Activated CD4-positive, alpha-beta T cell treated with anti-CD3 and anti-CD28 coated beads, Interleukin-2, amount 50 U/mL, for 24 hours (primary cell): ENCODE results near the gene NRTN.
"Not testable (repeated sequence)": the region's sequence is repeated elsewhere in the genome, so short reads cannot be mapped to it uniquely, and the experiment has no call there.

Experiments used
- DNase-seq, 2 donors: peaks; one replicate each; pipeline ENCODE4 v3.0.0-alpha.2; 2020; ENCODE audit warnings: low read depth in 1 of 2, low spot score in 1 of 2

The NRTN gene, protein sequence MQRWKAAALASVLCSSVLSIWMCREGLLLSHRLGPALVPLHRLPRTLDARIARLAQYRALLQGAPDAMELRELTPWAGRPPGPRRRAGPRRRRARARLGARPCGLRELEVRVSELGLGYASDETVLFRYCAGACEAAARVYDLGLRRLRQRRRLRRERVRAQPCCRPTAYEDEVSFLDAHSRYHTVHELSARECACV

DNA sequence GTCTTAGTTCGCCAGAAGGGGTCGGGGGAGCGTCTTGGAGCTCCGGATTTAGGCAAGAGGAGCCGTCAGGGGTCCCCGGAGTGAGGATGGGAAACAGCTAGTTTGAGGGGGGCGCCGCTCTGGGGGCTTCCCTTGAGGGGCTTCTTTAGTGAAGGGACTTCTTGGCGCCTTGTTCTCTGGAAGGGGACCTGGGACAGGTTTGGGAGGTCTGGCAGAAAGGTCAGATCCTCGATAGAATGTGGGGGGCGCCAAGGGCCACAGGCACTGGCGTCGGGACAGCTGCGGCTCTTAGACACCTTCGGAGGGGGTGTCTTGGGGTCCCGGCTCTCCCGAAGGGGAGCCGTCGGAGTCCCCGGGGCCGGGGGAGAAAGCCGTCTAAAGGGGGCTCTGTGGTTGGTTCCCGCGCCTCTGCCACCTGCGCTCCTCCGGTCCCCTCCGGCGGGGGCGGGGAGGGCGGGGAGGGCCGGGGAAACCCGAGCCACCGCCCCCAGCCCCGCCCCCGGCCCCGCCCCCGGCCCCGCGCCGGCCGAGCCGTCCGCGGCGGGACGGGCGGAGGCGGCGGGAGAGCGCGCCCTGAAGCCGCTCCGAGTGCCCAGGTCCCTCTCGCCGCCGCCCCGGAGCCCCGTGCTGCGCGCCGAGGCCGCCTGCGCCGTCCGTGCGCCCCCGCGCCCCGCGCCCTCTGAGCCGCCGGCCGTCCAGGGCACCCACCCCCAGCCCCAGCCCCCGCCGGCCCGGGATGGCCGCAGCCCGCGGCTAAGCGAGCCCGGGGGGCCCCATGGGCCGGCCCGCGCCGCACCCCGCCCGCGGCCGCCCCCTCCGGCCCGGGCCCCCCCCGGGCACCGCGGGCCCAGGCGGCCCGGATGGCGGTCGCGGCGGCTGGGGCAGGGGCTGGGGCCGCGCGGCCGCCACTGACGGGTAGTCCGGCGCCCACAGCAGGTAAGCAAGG, at the start of gene NRTN:
TSS of gene NRTN (plus strand) at position 552 of the 946 bp plus-strand sequence. CDS start 19,099 bp downstream, outside the sequence.
- no peak for DNase-seq

DNA sequence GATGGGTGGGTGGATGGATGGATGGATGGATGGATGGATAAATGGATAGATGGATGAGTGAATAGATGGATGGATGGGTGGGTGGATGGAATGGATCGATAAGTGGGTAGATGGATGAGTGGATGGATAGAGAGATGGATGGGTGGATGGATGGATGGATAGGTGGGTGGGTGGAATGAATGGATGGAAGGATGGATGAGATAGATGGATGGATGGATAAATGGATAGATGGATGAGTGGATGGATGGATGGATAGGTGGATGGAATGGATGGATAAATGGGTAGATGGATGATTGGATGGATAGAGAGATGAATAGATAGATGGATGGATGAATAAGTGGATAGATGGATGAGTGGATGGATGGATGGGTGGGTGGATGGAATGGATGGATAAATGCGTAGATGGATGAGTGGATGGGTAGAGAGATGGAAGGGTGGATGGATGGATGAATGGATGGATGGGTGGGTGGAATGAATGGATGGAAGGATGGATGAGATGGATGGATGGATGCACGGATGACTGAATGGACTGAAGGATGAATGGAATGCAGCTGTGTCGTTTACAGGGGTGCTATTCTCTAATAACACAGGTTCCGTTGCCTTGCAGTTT, 42.2 kb upstream of the NRTN start:
- no peak for DNase-seq

DNA sequence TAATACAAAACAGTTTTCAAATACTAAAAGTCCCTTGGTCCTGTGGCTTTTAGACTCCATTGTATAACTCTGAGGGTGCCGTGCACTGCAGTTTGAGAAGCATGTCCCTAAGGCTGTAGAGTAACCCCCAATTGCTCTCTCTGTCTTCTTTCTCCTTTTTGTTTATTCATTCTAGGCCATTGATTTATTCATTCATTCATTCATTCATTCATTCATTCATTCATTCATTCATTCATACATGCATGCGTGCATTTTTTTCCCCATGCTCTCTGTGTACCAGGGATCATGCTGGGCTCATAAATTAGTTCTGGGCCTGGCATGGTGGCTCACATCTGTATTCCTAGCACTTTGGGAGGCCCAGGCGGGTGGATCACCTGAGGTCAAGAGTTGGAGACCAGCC, 39.6 kb upstream of the NRTN start:
- no peak for DNase-seq

DNA sequence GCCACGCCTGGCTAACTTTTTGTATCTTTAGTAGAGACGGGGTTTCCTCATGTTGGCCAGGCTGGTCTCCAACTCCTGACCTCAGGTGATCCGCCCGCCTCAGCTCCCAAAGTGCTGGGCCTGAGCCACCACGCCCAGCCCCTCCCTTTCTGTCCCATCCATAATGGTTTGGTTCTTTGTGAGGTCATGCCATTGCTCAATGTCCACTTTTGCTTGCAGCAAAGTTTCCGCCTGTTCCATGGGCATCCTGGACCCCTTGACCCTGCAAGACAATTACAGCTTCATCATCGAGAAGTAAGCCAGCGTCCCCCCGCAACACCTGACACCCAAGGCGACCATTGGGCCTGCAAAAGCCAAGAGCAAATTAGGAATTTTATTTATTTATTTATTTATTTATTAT, 36.9 kb upstream of the NRTN start:
- DNase-seq = no peak

DNA sequence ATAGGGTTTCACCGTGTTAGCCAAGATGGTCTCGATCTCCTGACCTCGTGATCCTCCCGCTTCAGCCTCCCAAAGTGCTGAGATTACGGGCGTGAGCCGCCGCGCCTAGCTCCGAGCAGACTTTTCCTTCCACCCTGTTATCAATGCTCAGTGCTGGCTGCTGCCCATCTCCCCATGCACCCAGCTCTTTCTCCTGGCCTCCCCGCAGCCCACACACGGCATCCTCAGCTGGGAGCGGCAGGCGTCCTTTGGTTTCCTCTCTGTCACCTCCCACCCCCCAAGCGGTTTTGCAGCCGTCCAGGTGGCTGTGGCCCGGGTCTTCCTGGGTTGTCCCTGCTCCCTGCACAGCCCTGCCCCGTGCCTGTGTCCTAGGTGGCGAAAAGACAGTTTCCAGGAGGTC, 32.5 kb upstream of the NRTN start:
- DNase-seq = no peak

DNA sequence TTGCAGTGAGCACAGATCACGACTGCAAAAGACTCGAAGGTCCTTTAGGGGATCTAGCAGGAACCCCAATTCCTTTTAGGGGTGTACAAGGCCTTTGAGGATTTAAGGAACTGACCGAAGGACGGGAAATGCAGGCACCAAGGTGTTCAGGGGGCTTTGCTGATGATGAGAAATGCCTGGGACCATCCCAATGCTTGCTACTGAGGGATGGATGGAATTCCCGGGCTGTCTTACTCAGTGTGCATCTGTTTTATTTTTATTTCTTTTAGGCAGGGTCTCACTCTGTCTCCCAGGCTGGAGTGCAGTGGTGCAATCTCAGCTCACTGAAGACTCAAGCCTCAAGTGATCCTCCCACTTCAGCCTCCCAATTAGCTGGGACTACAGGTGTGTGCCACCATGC, 31.6 kb upstream of the NRTN start:
- no peak for DNase-seq

DNA sequence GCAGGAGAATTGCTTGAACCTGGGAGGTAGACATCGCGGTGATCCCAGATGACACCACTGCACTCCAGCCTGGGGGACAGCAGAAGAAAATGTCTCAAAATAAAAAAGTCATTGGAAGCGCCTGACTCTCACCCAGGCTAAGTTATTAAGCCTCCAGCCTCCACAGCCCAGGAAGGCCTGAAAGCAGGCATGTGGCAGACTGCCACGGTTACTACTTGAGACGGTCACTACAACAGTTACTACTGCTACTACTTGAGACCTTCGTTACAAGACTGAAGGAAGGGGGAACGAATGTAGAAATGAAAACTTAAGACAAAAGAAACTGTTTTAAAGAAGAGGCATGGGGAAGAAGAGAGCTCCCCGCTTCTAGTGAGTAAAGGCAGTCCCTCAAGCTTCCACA, 29.9 kb upstream of the NRTN start:
- DNase-seq = no peak

DNA sequence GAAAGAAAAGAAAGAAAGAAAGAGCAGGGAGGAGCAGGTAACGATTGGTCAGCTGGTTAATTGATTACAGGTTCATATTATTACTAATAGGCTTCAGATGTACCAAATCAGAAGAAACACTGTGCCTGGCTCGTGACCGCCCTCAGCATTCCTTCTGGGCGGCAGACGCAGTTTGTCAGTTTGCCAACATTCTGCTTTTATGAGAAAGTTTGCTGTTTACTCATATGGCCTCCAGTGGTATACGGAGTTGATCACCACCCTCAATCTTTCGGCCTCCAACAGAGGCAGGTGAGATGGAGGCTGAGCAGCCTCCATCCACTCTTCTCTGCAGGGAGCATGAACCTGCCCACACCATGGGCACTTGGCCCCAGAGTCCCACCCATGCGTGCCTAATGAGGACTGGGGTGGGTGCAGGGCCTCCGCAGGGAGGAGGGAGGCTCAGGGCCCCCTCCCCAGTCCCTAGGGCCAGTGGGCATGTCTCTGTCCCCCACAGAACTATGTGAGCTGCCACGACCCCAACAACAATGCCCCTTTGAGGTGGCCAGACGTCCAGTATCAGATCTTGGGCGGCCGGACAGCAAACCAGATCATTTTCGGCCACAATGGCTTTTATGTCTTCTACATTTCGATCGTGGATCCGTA, 29.1 kb upstream of the NRTN start:
- DNase-seq = no peak

DNA sequence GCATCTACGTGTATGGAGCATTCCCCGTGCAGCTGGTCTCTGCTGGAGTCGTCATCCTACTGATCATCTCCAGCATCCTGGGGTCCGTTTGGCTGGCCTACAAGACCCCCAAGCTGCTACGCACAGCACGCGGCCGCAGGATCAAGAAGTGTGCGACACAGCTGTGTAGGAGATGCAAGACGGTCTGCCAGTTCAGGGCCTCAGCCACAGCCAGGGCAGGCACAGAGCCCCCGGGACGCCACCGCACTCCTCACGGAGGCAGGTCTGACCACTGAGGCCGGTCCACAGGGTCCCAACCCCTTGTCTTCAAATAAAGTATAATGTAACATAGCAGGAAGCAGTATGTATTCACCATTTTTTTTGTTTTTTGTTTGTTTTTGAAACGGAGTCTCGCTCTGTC, 26.5 kb upstream of the NRTN start:
- DNase-seq = no peak

DNA sequence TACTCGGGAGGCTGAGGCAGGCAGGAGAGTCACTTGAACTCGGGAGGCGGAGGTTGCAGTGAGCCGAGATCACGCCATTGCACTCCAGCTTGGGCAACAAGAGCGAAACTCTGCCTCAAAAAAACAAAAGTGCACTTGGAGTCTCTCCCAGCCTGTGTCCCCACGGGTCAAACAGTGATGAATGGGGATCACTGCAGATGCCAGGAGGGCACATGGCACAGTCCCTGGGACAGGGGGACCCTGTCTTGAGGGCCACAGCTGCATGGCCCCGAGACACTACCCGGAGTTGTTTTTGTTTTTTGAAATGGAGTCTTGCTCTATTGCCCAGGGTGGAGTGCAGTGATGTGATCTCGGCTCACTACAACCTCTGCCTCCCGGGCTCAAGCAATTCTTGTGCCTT, 24.0 kb upstream of the NRTN start:
- not testable (repeated sequence) for DNase-seq

DNA sequence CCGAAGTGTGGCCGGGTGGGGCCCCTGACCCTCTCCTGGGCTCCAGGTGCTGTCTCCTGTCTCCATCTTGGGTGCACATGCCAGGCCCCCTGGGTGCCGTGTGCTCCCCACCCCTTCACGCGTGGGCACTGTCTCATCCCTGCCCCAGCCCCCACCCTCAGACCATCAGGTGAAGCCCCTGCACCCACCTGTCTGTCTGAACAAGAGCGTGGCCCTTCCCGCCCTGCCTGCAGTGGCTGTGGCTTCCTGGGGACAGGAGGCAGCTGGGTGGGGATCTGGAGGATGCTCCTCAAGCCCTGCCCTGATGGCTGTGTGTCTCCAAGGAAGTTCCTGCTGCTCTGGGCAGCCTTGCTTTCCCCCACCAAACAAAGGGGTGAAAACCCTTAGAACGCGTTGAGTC, 22.5 kb upstream of the NRTN start:
- DNase-seq = no peak

DNA sequence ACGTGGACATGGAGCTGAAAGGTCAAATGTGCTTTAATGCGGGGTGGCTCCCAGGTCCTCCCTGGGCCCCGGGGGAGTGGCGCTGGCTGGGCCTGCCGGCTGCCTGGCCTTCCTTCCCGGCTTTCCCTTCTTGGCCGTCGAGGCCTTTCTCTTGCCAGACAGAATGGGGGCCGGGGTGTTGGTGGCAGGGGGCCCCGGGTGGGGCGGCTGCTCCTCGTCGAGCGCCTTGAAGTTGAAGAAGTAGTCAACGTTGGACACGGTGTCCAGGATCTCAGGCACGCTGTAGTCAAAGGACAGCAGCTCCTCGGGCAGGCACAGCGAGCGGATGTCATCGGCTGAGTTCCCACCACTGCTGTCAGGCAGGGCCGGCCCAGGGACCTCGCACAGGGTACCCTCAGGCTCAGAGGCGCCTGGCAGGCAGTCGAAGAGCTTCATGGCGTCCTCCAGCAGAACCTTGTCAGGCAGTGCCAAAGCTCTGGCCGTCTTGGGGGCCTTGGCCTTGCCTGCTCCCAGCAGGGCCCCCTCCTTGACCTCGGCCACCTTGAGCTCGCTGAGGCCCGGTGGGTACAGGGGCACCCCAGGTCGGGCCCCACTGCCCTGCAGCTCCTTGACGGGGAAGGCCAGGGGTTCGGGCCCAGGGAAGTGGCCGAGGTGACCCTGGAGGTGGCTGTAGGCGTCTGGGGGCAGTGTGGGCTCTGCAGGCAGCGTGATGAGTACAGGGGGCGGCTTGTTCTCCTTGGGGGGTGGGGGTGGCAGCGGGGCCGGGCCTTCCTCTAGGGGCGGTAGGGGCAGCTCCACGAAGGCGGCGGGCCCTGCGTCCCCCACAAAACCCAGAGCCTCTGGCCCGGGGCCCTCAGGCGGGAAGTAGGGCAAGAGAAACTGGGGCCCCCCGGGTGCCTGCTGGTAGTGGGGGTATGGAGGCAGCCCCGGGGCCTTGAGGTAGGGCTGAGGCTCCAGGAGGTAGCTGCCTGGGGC, 21.6 kb upstream of the NRTN start:
- DNase-seq = no peak

DNA sequence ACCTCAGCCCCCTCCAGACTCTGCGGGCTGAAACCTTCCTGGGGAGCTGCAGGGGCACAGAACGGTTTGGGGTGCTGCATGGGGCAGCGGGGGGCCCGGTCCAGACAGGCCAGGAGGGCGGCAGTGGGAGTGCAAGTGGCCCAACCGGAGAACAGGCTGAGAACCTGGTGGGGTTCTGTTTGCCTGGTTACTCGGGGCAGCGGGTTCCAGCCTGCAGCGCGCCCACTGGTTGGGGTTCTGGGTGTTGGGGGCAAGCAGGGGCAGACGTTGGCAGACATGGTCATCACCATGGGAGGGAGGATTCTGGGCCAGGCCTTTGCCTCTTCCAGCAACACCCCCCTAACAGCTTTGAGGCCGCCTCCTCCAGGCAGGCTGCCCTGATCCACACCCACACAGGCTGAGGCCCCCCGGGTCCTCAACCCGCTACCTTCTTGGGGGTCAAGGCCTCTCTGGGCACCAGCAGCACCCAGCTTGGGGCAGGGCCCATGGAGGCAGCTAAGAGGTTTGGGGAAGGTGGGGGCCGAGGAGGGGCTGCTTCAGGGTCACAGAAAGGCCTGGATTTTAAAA, 20.2 kb upstream of the NRTN start, which contains the start of gene PRR22:
TSS of gene PRR22 (minus strand) at position 166 of the 567 bp plus-strand sequence. CDS start at position 80, 86 bp downstream.
- DNase-seq = no peak

DNA sequence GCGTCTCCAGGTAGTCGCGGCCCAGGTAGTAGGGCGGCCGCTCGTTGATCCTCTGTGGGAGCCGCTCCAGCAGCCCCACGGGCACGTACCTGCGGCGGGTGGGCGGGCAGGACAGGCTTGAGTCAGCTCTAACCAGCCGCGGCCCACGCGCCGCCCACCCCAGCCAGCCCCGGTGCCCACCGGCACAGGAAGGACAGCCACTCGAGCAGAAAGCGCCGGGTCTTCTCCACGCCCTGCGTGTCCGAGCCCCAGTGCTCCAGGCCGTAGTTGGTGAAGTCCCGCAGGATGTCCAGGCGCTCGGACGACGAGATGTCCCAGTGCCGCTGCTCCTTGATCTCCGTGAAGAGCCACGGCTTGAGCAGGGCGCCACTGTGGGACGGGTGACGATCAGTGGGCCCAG, 19.4 kb upstream of the NRTN start:
- no peak for DNase-seq

DNA sequence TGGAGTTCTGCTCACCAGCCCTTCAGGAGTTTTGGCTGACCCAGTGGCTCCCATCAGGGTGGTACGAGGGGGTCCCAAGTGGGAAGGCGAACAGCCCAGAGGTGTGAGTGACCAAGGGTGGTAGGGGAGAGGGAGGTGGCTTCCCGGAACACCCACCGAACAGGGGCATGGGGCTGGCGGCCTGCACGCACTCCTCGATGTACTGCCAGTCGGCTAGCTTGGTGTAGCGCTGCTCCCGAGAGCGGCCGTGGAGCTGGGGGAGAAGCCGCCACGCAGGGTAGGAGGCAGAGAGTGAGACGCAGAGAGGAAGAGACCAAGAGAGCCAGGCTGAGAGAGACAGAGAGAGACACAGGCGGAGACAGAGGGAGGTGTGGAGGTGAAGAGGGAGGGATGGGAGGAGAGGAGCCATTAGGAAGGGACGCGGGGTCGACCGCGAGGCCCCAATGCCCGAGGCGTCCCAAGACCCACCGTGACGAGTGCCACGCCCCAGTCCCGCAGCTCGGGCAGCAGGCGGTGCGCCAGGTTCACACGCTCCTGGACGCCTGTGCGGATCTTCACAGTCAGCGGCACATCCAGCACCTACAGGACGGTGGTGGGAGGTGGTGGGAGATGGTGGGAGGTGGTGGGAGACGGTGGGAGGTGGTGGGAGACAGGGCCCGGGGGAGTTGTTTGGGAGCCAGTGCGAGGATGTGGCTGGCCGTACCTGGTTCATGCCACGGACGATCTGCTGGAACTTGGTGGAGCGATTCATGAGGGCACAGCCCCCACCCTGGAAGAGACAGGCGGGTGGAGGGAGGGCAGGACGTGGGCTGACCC, 18.1 kb upstream of the NRTN start:
- DNase-seq = no peak

DNA sequence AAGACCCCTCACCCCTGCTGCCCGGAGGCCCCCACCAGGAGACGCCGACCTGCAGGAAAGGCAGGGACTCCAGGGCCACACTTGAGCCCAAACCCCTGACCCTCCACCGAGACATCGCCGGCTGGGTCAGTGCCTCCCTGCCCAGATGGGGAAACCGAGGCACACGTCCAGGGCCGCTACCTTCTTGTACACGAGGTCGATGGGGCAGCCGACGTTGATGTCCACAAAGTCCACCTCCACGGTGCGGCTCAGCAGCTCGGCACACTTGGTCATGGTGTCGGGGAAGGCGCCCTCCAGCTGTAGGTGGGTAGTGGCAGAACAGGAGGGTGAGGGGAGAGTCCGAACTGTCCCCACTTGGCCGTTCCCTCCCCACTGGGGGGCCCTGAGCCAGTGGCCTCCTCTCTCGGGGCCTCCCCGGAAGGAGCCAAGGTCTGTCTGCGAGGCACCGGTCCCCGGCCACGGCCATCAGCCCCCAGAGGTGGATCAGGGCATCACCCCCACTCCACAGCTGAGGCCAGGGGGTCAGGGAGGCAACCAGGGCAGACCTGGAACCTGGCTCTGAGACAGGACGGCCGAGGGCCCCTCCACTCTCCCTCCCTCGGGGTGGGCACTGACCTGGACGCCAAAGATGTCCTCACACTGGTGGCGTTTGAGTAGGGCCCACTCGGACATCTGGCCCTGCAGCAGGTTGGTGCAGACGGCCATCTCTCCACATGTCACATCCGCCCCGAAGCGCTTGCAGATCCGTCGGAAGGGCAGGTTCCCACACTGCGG, 17.3 kb upstream of the NRTN start:
- DNase-seq = no peak

DNA sequence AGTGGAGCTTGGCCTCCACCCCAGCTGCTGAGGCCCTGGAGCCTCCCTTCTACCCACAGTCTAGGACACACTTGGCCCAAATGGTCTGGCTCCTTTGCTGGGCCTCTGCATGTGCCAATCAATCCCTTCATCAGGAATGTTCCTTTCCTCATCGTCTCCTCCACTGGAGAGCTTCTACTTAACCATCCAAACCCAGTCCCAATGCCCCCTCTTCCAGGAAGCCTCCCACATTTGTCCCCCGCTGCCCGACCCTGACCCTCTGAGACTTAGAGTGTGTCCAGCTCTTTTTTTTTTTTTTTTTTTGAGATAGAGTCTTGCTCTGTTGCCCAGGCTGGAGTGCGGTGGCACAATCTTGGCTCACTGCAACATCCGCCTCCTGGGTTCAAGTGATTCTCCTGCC, 16.4 kb upstream of the NRTN start:
- no peak for DNase-seq

DNA sequence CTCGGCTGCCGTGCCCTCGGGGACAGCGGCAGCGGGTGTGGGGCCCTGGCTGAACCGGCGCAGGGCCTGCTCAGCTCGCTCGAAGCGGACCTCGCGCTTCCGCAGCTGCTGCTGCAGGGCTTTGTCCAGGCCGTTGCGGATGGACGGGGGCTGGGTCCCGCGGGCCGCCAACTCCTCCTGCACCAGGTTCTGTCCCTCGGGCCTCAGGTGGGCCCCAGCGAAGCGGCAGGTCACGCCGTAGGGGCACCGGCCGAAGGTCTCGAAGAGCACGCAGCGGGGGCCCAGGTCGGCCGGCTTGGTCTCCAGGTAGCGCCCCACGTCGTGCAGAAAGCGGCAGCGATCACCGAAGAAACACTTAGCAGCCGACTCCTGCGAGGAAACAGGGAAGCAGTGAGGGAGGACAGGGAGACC, 15.5 kb upstream of the NRTN start:
- DNase-seq = no peak
